ENCODE results near the gene APOBEC3F. TPM values are rescaled to one million over a fixed set of nuclear protein-coding genes. Genes with fewer than 3 reads are reported as not detected.

Gene APOBEC3F
- total RNA-seq, 4 donors from 2014 or later, result 1.8 to 3.9 (median 2.7) TPM

- TF ChIP-seq CTCF (IDR thresholded peaks at IDR 0.05; ENCODE audit: low read depth), result no peak
Observed at GRCh38 chr22:39081598-39081997, 40.9 kb downstream of the APOBEC3F start.

- TF ChIP-seq CTCF (IDR thresholded peaks at IDR 0.05; ENCODE audit: low read depth), result no peak
Observed at GRCh38 chr22:39083212-39084165, 42.8 kb downstream of the APOBEC3F start.

DNA sequence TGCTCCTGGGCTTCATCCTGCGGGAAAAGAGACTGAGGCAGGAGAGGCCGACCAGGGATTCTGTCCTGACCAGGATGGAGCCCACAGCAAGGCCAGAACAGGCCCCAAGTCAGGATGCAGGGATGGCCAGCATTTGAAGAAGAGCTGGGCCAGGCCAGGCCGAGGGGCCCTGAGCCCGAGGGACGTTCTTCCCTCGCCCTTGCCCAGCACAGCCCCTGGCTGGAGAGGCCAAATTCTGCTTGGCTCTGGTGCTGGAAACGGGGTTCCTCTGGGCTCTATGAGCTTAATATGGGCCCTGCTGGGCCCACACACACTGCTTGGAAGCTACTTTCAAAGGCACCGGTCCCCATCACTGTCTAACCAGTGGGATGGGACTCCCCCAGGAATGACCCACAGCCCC is 44.0 kb downstream of the APOBEC3F start:
- TF ChIP-seq CTCF (IDR thresholded peaks at IDR 0.05; ENCODE audit: low read depth), result no peak

- TF ChIP-seq CTCF (IDR thresholded peaks at IDR 0.05; ENCODE audit: low read depth), result no peak
Observed at GRCh38 chr22:39087098-39087497, 46.4 kb downstream of the APOBEC3F start.

DNA sequence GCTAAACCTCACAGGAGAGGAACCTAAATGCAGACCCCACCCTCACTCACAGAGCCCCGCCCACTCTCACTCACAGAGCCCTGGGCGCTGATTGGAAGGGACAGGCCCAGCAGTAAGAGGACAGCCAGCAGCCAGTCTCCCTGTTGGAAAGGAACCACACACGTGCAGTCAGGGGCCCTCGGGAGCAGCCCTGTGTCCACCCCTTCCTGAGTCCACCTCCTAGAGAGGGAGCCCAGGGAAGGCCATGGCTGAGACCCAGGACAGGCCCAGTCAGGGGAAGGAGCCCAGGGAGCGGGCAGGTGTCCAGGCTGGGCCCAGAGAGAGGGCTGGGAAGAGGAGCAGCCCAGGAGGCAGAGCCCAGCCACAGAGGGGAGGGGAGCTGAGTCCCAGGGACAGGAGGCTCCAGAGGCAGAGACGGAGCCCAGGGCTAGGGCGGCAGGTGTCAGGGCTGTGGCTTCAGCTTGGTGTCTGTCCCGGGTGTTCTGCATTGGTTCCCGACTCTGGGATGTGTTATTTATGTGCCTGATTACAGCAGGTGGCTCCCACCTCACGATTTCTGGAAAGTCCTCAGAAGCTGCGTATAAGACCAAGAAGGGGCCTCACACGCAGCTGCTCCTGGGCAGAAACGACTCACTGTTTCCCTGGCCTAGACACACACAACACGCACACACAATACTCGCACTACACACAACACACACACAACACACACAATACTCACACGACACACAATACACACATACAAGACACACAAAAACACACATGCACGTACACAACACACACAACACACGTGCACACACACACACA is 47.4 kb downstream of the APOBEC3F start:
- TF ChIP-seq CTCF (IDR thresholded peaks at IDR 0.05; ENCODE audit: low read depth), result no peak

- TF ChIP-seq CTCF (IDR thresholded peaks at IDR 0.05; ENCODE audit: low read depth), result no peak
Observed at GRCh38 chr22:39088685-39089032, 48.0 kb downstream of the APOBEC3F start.

GRCh38 chr22:39089928-39090327 is 49.3 kb downstream of the APOBEC3F start:
- TF ChIP-seq CTCF (IDR thresholded peaks at IDR 0.05; ENCODE audit: low read depth), result no peak
